IPS-NIHi11 (cell line): ENCODE measurements around the gene FAM117A.
"Not testable (repeated sequence)": the region's sequence is repeated elsewhere in the genome, so short reads cannot be mapped to it uniquely, and the experiment has no call there.

Source experiments
- DNase-seq: peaks from one replicate; pipeline ENCODE4 v3.0.0; 2012; ENCODE audit warnings: mixed read lengths, low spot score

Gene FAM117A

DNA sequence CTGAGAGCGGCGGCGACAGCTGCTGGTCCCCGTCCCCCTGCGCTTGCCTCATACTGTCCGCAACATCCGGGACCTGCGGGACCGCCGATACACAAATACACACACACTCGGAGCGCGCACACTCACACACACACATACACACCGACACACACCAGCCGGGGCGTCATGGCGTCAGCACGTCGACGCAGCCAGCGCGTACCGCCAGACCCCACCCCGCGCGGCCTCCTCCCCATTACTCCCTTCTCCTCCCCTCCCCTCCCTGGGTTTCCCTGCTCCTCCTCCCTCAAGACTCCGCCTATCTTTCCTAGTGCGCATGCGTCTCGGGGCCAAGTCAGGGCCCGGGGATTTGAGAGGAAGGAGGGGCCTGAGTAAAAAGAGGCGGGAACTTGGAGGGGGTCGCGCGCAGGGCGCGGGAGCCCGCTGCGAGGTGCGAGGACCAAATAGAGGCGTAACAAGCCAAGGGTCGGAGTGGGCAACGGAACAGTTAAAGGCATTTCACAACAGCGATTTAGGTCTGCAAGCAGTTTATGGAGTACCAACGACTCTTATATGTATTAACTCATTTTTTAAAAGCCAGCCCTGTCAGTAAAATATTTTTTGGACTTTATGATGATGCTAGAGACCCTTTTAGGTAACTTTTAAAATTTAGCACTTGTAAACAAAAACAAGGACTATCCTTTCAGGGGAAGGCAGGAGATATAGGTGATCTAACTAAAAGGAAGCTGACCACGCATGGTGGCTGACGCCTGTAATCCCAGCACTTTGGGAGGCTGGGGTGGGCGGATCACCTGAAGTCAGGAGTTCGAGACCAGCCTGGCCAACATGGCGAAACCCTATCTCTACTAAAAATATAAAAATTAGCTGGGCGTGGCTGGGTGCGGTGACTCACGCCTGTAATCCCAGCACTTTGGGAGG is 85.7 kb downstream of the FAM117A start, which contains the start of gene SPOP:
TSS of gene SPOP (minus strand) at position 165 of the 915 bp plus-strand sequence. CDS start 55,287 bp downstream, outside the sequence.
- DNase-seq: peak; percentile 97

DNA sequence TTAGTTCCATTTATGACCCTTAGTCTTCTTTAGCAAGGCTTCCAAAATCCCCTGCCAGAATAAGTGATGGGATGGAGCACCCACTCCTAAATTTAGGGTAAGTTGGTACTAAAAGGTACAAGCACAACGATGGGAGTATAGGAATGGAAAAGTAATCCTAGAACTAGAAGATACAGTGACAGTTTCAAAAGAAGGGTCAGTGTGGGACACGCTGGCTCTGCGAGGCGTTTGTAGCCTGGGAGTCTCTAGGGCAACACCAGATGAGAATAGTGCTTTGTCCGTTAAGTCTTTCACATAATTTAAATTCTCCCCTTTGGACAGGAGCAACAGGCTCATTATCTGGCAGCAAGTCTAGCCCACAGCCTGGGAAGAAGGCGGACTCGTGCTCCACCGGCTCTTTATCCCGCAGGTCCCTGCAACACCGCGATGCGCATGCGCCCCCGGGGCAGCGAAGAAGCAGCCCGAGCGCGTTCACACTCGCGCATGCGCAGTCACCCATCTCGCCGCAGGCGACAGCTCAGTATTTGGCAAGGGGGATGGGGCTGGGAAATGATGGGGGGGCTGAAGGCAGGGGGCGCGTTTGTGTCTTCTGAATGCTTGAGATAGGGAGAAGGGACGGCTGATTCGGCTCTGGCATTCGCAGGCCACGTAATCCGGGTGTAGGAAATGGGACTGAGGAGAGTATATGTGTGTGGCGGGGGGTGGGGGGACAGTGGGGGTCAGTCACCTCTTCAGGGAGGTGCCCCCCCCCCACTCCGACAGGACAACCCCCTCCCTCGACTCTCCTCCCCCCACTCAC is 86.6 kb downstream of the FAM117A start:
- DNase-seq: peak; percentile 97

DNA sequence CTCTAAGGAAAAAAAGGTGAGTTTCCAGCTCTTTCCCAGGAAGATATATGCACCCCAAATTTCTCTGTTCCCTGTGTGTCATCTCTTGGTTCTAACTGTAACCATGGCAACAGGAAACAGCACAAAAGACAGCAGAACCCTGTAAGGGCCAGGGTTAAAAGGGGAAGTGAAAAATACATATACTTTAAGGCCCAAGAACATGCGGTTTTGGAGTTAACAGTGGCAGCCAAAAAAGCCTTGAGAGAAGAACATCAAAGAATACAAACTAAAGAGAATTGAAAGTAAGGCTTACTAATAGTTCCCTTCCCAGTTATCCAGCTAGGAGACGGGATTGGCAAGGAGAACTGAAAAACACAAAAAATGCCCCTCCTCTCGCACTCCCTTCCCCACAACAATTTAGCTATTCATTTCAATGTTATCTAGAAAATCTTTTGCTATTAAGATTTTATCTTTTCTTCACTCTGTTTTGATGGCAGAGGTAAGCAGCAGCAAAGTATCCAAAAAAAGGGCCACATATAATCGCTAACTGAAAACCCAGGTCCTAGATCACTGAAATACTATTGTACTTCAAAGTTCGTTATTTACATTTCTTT is 87.6 kb downstream of the FAM117A start:
- no peak for DNase-seq

DNA sequence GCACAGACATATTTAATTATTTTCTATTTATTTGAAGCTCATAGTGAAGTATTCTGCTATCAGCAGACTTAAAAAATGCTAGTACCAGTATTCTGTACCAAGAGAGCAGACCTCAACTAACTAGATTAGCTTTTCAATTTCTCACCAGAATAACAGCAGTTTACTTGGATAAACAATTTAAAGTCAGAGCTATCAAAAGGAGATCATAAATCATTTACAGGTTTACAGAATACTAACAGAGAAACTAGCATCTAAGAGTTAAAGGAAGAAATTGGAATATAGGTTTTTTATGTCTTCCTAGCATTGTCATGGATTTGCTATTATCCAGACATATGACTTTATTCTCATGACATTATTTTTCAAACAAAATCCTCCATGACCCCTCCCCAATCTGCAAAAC is 89.4 kb downstream of the FAM117A start:
- DNase-seq: no peak

DNA sequence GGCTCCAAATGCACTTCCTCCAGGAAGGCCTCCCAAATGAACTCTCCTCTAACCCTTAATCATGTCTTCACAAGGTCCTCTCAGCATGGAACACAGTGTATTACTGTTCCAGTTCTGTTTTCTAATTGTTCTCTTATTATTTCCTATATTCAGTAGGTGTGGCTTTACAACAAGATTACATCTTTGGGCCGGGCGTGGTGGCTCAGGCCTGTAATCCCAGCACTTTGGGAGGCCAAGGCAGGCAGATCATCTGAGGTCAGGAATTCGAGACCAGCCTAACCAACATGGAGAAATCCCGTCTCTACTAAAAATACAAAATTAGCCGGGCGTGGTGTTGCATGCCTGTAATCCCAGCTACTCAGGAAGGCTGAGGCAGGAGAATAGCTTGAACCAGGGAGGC is 90.3 kb downstream of the FAM117A start:
- not testable (repeated sequence) for DNase-seq

DNA sequence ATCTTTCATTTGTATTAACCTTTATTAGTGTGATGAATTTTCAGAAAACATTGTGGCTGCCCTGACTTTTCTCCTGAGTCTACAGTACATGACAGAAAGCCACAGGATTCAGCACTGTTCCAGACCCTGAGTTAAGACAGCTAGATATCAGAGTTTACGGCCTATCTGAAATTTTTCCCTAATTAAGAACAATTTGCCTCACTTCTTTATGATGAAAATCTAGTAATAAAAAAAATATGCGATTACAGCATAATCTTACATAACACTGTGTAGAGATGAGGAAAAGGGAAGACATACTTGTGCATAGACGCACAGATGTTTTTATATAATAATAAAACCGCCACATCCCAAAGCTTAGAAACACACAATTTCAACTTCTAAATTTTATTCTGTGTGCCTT is 93.3 kb downstream of the FAM117A start:
- no peak for DNase-seq

DNA sequence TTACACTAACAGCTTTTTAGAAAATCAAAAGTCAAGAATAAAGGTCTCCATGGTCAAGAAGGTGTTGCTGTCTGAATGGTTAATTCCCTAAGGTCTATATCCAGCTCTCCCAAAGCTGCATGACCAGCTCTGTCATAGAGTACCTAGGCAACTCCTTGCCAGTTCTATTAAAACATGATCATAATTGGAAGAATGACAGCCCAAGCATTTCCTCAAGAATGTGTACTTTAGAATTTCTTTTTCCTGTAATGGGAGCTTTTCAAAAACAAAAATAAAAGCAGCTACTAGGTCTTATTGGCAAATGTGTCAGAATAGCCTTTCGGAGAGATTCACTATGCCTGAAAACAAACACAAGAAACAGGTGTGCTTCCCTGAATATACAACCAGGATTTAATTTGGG is 93.9 kb downstream of the FAM117A start:
- no peak for DNase-seq

DNA sequence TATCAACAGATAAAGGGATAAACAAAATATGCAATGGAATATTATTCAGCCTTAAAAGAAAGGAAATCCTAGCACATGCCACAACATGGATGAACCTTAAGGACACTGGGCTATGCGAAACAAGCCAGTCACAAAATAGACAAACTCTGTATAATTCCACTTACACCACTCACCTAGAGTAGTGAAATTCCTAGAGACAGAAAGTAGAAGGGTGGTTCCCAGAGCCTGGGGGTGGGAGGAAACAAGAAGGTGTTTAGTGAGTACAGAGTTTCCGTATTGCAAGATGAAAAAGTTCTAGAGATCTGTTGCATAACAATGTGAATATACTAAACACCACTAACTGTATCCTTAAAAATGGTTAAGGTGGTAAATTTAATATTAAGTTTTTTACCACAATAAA is 96.1 kb downstream of the FAM117A start:
- no peak for DNase-seq

DNA sequence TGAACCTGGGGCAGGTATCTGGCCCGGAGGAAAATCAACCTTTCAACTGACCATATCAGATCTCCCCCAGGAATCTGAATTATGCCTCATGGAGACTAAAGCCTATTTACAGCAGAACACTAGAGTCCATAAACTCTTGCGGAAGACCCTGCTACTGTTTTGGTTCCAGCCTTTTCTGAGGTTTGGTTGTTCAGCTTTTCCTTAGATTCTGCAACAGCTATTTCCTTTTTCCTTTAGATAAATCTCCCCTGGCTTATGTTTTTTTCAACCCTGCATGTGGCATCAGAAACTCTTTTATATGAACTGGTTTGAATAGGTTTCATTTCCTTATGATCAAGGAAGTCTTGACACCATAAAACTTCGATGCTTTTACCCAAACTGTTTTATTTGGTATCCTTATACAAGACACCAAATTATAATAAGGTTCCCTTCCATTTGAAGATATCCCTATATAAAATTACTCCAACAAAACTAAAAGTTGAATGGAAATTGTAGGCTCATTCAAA is 99.2 kb downstream of the FAM117A start:
- no peak for DNase-seq
